HG03159 (cell line): ENCODE measurements around the gene PSENEN.

Experiments
- ATAC-seq: cut with Tn5 transposase; IDR thresholded peaks from one replicate; pipeline ENCODE4 v1.9.1; 2021; ENCODE audit warnings: mild to moderate bottlenecking, moderate library complexity; ENCODE audit not compliant: unreplicated experiment

PSENEN gene

DNA sequence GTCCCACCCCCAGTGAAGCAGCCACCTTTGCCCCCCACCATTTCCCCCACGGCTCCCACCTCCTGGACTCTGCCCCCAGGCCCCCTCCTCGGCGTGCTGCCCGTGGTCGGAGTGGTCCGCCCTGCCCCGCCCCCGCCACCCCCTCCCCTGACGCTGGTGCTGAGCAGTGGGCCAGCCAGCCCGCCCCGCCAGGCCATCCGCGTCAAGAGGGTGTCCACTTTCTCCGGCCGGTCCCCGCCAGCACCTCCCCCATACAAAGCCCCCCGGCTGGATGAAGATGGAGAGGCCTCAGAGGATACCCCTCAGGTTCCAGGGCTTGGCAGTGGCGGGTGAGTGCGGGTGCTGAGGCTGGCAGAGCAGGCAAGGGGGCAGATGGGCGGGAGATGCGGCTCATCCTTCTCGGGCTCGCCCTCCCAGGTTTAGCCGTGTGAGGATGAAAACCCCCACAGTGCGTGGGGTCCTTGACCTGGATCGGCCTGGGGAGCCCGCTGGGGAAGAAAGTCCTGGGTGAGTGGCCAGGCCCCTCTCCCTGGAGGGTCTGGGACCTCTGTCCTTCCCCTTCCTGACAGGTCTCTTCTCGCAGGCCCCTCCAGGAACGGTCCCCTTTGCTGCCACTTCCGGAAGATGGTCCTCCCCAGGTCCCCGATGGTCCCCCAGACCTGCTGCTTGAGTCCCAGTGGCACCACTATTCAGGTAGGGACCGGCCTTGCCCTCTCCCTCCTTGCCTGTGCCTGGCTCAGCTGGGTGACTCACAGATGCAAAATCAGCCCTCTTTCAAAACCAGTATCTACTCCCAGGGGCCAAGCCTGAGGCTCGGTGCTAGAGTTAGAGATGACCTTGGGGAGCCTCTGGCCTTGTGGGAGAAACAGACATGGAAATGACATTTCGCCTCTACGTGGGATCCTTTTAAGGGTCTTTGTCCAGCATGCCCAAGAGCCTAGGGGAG is 12.0 kb upstream of the PSENEN start:
- ATAC-seq, result no peak

DNA sequence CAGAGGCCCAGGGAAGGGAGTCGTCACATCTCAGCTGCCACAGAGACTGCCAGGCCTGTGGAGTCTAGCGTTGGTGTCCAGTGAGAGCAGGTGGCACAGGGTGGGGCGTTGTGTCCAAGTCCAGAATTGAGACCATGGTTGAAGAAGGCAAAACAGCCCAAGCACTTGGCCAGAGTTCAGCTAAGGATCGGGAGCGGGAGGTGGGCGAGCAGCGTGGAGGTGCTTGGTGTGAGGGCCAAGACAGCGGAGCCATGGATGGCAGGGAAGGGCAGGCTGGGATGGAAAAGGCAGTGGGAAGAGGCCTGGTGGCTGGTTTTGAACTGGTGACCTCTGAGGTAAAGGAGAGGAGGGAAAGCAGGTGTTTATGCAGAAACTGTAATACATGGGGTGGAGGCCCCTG is 11.2 kb upstream of the PSENEN start:
- no peak for ATAC-seq

DNA sequence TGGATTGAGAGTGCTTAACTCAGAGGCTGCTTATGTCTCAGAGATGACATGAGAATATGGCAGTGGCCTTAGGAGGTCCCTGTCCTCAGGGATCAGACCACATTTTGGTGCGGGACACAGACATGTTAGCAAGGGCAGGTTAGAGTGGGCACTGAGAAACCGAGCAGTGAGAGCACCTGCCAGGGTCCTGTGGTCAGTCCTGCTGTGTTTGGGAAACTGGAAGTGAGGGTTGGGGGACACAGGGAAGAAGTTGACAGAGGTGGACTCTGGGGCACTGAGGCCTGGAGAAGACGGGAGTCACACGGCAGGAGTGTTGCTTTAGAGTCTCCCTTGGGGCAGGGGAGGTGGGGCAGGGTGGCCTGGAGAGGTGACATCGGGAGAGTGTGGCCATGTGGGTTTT is 10.6 kb upstream of the PSENEN start:
- no peak for ATAC-seq

DNA sequence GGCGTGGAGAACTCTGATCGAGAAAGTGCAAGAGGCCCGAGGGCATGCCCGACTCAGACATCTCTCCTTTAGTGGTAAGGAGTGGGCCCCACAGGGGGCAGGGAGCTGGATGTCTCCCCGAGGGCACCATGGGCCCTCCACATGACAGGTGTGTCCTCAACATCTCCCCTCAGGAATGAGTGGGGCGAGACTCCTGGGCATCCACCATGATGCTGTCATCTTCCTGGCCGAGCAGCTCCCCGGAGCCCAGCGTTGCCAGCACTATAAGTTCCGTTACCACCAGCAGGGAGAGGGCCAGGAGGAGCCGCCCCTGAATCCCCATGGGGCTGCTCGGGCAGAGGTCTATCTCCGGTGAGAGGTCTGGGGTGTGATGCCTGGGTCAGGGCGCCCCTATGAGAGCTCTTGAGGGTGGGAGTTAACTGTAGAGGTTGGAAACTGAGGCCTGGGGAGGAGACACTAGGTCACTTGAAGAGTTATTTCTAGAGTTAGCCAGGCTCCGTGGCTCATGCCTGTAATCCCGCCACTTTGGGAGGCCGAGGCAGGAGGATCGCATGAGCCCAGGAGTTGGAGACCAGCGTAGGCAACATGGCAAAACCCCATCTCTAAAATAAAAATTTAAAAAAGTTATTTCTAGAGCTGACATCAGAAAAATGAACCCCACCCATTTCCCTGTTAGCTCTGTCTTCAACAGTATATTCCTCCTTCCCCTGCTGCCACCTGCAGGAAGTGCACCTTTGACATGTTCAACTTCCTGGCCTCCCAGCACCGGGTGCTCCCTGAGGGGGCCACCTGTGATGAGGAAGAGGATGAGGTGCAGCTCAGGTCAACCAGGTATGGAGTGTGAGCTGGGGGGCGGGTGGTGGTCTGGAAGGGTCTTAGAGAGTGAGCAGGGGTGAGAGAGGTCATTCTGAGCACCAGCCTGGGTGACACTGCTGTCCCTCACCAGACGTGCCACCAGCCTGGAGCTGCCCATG is 8.3 kb upstream of the PSENEN start:
- no peak for ATAC-seq

DNA sequence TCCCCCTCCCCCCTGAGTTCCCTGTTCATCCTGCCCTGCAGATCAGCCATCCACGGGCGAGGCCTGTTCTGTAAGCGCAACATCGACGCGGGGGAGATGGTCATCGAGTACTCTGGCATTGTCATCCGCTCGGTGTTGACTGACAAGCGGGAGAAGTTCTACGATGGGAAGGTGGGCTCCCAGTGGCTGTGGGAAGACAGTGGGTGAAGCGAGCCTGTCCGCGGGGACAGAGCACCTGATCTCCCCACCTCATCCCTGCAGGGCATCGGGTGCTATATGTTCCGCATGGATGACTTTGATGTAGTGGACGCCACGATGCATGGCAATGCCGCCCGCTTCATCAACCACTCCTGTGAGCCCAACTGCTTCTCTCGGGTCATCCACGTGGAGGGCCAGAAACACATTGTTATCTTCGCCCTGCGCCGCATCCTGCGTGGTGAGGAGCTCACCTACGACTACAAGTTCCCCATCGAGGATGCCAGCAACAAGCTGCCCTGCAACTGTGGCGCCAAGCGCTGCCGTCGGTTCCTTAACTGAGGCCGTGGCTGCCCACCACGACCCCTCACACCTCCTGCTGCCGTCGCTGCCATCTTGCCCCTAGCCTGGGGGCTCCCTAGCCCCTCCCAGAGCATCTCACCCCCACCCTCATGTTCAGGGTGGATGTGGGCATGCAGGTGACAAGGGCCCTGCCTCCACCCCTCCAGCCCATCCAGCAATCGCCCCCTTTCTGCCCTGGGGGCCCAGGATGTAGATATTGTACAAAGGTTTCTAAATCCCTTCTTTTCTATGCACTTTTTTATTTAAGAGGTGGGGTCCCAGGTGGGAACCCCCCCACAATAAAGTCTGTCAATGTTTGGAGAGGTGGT is 7.2 kb upstream of the PSENEN start:
- no peak for ATAC-seq

GRCh38 chr19:35738887-35739229 is 6.6 kb upstream of the PSENEN start:
- no peak for ATAC-seq

DNA sequence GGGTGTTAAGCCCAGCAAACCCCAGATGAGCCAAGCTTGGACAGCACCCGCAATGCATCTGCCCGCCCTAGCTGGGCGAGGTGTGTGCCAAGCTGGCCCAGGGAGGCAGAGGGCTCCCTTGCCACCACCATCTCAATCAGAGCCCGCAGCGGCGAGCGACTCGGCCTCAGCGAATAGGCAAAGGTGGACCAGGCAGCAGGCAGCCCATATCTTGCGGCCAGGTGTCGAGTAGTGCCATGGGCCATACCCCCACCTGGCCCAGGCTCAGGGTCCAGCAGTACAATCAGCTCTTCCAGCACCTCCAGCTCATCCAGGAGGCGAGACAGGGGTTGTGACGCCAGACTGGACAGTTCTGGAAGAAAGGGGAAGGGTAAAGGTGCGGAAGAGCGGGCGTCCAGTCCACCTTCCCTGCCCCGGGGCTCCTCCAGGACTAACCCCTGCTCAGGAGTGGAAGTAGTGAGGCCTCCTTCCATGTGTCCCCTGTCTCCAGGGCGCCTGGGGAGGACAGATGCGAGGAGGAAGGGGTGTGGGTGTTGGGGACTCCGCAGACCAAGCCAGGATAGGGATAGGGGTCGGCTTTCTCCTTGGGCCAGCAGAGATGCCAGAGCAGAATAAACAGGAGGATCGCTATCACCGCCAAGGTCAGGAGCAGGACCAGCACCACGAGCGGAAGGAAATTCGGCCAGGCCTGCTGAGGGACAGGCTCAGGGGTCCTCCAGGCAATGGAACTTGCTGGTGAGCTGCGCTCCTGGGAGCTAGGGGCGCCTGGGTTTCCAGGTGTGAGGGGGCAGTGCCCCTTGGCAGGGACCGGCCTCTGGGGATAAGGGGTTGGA is 6.0 kb upstream of the PSENEN start:
- ATAC-seq, result no peak

GRCh38 chr19:35740108-35740422 is 5.4 kb upstream of the PSENEN start:
- ATAC-seq, result peak; percentile 3

DNA sequence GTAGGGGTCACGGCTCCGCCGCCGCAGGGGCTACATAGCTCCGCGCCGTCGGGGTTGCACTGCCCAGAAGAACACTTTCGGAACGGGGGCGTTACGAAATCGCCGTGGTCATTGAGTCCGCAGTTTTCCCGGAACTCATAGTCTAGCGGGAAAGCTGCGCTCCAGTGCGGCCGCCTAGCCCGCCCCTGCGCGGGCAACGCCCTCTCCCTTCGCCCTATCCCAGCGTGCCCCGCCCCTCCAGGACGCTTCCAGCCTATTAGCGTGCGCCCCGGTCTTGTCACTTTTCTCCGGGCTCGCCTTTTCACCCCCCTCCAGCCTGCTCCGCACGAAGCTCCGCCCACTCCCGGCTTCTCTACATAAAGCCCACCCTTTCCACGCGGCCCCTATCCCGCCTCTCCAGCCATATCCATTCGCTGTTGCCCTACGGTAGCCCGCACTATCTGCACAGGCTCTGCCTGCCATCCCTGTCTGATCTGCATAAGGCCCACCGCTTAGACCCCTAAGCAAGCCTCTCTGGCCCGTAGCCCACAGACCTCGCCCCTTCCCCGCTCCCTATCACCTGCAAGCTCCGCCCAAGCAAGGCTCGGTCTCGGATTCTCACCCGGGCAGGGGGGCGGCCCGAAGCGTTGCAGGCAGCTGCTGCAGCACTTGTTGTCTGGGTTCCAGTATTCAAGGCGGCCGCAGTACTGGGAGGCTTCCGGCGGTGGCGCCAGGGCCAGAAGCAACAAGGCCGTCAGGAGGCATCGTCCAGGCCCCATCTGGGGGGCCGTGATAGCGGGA is 4.8 kb upstream of the PSENEN start:
- peak; percentile 58 for ATAC-seq

GRCh38 chr19:35741203-35741515 is 4.3 kb upstream of the PSENEN start:
- ATAC-seq, result no peak

GRCh38 chr19:35742121-35742724 is 3.2 kb upstream of the PSENEN start, which contains the start of gene IGFLR1:
IGFLR1 (minus strand) TSS chr19:35742452; CDS start chr19:35741180, 1,272 bp downstream.
- no peak for ATAC-seq

DNA sequence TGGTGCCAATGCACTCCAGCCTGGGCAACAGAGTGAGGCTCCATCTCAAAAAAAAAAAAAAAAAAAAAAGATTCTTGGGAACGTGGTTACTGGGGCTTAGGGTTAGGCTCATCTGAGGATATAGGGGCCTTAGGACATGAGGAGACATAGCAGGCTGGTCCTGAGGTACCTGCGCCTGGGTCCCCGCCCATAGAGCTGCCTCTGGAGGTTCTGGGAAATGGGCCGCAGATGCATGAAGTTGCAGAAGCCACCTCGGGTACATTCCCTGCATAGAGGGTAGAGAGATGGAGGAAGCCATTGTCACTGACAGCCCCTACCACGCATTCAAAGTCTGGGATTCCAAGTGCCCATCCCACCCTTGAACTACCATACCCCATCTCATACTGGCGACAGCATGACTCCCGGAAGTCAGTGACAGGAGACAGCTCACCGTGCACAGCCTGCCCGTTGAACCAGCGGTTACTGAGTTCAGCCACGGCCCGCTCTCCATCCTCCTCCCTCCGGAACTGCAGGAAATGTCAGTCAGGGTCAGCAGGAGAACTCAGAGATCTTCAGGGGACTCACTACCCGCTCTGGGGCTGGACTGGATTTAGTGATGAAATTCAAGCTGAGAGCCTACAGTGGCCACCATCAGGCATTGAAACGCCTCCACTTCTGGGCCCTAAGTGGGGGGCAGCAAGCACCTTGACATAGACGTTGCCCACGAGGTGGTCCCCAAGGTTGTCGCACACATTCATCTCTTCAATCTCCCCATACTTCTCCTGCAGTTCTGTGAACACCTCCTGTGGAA is 1.6 kb upstream of the PSENEN start:
- ATAC-seq, result no peak

GRCh38 chr19:35744430-35745327 is 772 bp upstream of the PSENEN start:
- ATAC-seq, result peak; percentile 36

DNA sequence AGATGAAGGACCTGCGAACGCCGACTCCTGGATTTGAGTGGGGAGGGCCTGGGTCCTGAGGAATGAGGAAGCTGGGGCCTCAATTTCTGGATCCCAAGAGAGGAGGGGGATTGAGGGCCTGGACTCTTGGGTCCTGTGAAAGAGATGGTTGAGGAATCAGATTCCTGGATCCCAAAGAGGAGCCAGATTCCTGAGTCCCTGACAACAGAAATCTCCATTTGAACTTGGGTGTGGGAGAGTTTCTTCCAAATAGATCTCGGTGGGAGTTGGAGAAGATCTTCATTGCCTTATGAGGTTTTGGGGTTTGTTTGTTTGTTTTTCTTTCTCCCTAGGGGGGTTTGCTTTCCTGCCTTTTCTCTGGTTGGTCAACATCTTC is 624 bp downstream of the PSENEN start:
- no peak for ATAC-seq

DNA sequence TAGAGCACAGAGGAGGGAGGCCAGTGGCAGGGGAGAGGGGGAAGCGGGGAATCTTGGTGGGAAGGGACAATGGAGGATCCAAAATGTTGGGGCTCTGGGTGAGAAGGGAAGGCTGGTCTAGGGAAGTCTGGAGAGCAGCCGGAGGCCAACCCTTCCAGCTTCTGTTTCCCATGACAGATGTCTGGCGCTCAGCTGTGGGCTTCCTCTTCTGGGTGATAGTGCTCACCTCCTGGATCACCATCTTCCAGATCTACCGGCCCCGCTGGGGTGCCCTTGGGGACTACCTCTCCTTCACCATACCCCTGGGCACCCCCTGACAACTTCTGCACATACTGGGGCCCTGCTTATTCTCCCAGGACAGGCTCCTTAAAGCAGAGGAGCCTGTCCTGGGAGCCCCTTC is 1.1 kb downstream of the PSENEN start:
- ATAC-seq, result no peak

GRCh38 chr19:35748106-35749020 is 2.9 kb downstream of the PSENEN start, which contains the start of gene LIN37:
LIN37 (plus strand) TSS chr19:35748576; CDS start chr19:35748725, 149 bp downstream.
- ATAC-seq, result peak; percentile 61
